GM21390 (cell line): ENCODE data around the gene ADCY2.

Source experiments
- ATAC-seq: cut with Tn5 transposase; IDR thresholded peaks from one replicate; pipeline ENCODE4 v1.9.1; 2021; ENCODE audit not compliant: unreplicated experiment

The ADCY2 gene

DNA sequence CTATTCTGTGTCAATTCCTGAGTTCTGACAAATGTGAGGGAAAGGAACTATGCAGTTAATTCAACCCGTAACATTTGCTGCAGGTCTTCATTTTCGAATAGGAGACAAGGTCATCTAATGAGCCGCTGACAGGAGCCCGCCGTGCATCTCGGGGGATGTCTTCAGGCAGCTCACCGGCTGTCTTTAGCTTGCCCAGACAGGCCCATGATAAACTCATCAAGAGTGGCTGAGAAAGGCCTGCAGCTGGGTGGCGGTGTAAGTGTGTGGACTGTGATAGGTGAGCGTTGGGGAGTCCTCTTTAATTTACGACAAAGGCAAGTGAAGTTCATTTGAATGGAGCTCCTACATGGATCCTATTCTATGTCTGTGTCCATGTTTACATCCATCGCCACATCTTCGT lies 190.5 kb downstream of the ADCY2 start:
- ATAC-seq = no peak

DNA sequence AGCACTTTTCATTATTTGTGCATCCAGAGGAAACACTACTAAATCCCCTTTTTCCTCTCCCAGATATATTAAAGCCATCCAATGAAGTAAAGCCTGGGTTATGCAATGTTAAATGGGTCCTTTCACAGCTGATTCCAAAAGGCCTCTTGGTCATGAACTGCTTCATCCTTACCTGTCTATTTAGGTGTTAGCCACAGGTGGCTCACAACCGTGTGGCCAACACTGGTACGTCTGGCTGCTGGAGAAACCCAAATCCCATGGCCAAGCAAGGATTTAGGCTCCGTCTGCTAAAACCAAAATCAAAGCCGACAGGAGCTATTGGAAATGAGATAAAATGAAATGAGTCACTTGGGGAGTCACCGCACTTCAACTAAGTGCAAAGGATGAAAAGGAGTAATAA lies 193.9 kb downstream of the ADCY2 start:
- no peak for ATAC-seq

DNA sequence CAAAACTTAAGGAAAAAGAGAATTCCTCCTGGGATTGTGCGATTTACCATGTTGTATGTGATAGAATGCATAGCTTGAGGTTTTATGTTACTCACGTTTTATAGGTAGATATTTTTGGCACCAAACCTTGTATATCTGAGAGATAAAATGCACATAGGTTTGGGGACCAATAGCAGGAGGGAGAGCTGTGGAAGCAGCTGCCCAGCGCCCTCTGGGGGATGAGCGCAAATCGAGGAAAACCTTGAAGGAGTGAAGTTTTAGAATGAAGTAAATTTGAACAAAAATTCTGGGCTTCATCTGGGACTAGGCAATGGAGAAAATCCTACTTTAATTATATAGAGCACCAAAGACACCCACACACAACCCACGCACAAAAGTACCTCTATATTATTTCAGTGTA lies 197.0 kb downstream of the ADCY2 start:
- no peak for ATAC-seq

DNA sequence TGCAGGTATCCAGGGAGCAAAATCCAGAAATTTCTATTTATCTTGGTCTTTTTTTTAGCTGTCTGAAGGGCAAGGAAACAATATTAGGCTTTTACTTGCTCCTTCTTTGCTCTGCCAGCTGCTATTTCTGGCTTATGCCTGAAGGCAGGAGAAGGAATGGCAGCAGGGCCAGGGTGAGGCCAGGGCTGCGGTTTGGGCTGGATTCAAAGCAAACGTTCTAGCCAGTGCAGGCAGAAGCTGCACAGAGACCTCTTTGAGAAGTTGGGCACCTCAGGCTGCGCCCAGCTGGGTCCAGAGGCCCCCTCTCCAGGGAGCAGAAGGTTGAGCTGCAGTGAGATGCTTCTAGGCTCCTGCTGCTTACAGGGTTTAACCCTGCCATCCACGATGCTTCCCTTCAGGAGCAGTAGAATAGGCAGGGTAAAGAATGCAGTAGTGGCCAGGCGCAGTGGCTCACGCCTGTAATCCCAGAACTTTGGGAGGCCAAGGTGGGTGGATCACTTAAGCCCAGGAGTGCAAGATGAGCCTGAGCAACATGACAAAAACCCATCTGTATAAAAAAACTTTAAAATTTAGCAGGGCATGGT lies 201.2 kb downstream of the ADCY2 start:
- ATAC-seq = no peak

DNA sequence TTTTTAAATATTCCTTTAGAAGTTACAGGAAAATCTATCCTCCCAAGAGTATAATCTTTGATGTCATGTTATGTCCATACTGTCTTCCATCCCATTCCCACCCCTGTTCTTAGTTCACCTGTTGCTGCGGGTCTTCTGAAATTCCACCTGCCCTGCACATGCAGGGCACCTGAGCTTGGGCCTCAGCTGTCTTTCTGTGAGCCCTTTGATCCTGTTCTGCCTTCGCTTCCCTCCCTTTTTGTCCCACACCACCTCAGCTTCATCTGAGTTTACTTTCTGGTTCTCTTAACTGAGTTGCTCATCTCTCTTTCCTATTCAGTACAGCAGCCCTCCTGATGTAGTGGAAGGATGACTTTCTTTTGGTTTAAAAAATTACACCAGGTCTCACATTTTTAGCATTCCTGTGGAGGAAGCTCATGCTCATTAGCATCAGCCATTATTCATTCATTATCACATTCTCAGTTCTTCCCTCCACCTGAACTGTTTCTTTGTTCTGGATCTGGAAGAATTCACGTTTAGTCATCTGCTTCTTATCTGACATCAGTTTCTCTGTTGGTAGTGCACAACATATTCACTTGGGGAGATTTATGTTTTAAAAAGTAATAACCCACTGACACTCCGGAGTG lies 211.0 kb downstream of the ADCY2 start:
- ATAC-seq = no peak

DNA sequence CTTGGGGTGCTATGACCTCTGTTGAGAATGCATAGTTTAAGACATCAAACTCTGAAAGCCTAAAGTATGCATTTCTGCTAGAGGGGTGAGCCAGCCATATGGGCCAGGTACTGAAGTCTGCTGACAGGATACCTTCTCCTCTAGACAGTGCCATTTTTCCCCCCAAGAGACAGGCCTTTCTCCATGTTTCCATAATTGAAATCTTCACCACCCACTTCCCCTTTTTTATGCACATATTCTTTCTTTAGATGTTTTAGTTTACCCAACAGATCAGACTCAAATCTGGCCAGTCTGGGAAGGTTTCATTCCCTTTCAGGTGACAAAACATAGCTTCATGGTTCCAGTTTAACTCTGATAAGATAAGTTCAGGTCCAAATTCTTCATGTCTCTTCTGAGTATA lies 212.8 kb downstream of the ADCY2 start:
- no peak for ATAC-seq

DNA sequence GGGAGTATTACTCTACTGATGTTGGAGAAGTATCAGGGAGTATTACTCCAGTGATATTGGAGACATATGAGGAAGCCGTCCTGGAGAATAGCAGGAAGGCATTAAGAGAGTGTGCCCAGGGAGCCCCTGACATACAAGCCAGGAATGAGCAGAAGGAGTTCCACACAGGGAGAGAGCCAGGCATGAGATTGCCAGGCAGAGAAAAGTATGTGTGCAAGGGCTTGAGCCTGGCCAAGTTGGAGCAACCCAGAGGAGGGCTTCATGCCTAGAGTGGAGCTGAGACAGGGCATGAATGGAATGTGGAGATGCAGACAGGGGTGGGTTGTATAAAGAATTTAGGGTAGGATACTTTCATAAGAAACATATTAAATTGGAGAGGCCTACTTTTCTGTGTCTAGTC lies 213.8 kb downstream of the ADCY2 start:
- ATAC-seq = no peak

DNA sequence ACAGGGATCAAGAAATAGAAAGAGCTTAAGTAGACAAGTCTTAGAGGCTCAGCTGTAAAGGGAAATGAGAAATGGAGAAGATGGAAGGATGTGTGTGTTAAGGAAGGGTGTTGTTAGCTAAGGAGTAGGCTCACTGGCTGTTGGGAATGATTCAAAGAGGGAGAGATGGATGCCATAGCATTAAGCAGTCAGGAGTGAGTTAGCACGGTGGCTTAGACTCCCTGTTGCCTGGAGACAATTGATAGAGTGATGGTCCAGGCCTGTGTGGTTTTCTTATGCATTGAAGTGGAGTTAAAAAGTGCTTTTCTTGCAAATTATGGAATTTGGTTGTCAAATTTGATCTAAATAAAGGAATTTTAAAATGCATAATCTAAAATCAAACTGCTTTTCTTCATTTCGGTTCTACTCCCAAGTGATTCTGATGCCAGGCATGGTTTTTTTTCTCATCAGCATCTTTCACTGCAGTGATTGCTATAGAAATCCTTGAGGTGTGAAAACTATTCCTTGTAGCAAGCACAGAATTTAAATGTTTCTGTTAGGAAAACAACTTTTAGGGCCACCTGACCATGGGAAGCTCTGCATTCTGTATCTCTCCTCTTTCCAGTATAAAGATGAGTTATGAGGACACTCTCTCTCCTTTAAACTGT lies 214.7 kb downstream of the ADCY2 start:
- ATAC-seq = no peak

DNA sequence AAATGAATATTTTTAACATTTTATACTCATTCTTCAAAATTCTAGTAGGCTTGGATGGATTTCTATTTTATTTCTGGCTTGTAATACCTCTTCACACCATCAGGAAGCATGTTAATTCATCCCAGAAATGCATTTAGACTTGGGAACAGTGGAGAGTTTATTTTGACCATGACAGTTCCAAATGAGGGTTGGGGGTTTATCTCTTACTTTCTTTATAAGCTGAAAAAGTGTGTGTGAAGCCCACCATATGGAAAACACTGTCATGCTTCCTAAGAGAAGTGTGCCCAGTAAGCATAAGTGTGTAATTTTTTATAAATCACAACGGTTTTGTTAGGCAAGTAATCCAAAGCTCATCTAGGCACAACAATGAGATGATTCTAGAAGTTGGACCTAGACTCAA lies 215.6 kb downstream of the ADCY2 start:
- ATAC-seq = no peak

DNA sequence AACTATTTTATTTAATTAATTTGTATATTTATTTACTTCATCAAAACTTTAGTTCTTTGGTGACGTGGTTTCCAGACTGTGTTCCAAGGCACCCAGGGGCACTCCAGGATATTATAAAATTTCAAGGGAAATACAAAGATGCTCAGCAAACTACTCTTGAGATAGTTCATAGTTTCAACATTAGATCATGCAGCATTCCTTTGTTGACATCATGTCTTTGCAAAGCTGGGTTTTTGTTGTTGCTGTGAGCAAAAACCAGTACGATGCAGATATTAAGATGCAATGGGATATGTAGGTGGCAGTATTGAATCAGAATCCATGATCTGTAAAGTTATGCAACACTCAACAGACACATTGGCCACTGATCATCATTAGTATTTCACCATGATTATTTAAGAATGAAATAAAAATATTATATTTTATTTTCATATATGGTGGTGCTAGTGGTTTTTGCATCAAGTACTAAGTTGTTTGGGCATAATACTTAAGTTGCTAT lies 219.7 kb downstream of the ADCY2 start:
- ATAC-seq = no peak

DNA sequence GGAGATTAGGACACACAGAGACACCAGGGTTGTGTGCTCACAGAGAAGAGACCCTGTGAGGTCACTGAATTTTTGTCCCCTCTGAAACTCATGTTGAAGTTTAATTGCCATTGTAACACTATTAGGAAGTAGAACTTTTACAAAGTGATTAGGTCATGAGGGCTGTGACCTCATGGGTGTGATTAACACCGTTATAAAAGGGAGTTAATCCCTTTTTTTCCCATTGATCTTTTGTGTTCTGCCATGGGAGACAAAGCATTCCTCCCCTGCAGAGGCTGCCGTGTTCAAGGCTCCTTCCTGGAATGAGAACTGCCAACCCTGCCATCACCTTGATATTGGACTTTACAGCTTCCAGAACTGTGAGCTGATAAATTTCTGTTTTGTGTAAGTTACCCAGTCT lies 221.0 kb downstream of the ADCY2 start:
- ATAC-seq = no peak

DNA sequence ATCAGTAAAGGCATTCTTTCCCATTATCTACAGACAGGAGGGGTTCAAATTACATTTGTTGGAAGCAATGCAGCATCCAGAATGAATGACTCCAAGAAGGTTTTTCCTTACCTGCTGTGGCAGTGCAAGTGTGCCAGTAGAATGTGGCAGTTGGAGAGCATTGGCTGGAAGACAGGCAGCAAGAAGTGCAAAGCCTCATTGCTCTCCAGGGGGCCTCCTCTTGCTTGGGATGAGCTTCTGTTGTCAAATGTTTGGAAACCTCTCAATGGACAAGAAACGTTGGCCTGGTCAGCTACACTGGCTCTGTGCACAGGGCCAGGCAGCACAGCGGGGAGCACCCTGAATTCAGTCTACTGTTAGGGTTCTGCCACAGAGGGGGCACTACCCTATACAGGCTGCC lies 226.6 kb downstream of the ADCY2 start:
- ATAC-seq = no peak

DNA sequence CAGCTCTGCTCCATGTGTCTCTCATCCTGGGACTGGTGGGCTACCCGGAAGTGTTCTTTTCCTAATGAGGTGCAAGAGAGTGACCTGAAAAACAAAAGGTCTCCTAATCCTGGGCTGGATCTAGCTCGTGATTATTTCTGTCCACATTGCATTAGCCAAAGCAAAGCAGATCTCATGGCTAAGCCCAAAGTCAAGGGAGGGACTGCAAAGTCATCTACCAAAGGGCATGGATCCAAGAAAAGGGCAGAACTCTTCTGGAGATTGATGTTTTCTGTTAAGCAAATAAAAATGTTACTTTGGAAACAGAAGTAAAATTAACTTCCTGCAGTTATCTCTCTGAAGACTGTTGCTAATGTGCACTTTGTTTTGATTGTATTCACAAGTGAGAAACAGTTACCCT lies 229.8 kb downstream of the ADCY2 start:
- ATAC-seq = no peak

DNA sequence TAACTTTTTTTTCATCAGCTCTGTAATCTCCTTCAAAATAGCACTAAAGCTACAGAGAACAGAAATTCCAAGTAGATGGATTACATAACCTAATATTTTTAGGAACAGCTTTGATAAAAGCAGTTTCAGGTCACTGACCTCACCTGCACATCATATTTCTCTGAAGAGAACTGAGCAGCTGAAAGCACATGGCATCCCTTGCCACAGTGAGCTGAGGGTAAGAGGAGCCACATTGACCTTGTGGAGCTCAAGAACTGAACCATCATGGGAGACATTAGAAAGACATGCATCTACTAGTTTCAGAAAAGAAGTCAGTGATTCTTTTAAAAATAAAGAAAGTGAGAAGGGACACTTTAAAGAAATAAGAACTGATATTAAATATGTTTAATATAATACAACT lies 232.3 kb downstream of the ADCY2 start:
- no peak for ATAC-seq

DNA sequence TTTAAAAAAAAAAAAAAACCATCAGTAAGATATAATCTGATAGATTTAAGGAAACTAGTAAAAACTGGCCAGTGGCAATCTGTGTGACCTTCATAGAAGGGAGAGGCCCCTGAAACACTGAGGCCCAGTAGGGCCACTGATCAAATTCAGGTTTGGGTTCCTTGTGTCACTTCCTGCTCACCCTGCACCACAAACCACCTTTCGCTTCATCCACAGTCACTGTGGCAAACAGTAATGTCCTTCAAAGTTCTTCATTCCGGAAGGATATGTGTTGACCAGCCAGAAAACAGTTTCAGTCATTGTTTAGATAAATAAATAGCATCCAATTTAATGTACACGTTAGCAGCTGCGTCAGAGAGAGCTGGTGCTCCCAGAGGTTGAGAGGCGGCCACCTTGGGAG lies 232.9 kb downstream of the ADCY2 start:
- ATAC-seq = no peak

DNA sequence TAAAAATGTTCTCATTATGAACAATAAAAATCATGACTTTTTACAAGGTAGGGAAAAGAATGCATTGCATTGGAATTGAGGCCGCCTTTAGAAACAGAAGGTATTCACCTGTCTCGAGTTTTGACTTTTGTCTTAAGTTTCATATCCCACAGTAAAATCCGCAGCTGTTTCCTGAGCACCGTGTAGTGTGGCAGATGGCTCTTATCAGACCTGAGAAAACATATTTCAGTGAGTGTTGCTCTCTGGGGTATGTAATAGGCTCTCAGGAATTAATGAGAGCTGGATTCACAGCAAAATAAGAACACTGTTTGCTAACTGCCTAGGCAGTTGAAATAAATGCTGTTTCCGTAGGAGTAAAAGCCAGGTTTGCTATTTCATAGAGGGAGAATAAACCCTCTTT lies 233.6 kb downstream of the ADCY2 start:
- no peak for ATAC-seq

DNA sequence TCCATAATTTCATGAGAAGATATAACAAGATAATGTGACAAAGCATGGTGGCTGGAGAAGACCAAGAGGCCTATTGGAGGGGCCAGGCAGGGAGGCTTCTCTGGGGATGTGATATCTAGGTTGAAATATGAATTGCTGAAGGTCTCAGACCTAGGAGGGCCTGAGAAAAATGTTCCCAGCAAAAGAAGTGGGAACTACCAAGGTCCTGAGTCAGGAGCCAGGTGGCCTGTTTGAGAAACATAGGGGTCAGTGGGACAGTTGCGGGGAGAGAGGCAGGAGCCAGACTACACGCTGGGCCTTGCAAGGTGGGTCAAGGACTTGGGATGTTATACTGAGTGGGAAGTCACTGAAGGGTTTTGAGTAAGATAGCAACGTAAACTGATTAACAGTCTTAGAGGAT lies 238.9 kb downstream of the ADCY2 start:
- no peak for ATAC-seq

DNA sequence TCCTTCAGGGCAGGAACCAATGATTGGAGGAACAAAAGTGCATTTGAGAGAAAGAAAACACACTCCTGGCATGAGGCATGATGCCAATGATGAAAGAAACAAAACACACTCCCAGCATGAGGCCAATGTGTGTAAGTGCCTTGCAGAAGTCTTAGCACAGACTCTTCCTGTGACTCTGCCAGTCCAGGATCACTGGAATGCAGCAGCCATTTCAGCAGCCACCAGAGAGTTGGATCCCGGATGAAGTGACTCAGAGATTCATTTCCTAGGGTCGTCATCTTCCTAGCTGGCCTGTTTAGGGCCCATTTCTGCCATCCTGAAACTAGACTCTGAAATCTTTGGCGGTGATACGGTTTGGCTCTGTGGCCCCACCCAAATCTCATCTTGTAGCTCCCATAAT lies 242.5 kb downstream of the ADCY2 start:
- ATAC-seq = no peak

DNA sequence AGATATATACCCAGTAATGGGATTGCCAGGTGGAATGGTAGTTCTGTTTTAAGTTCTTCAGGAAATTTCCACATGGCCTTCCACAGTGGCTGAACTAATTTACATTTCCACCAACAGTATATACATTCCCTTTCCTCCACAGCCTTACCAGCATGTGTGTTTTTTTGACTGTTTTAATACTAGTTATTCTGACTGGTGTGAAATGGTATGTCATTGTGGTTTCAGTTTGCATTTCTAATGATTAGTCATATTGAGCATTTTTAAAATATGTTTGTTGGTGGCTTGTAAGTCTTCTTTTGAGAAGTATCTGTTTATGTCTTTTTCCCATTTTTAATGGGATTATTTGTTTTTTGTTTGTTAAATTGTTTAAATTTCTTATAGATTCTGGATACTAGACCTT lies 246.1 kb downstream of the ADCY2 start:
- ATAC-seq = no peak

DNA sequence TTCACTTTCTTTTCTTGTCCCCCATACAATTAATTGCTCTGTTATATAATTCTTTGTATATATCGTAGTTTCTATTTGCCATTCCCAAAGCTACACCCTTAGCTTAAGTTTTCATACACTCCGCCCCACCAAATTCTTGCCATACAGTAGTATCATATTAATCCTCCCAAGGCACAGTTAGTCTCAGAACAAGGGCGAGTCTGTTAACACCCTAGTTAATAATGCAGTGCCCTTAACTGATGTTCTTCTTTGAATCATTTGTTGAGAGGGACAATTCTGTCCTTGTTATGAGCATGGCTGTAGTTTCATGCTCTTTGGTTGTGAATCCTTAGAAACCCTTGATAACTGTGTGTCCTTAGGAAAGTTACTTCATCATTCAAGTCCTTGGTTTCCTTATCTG lies 248.8 kb downstream of the ADCY2 start:
- no peak for ATAC-seq

DNA sequence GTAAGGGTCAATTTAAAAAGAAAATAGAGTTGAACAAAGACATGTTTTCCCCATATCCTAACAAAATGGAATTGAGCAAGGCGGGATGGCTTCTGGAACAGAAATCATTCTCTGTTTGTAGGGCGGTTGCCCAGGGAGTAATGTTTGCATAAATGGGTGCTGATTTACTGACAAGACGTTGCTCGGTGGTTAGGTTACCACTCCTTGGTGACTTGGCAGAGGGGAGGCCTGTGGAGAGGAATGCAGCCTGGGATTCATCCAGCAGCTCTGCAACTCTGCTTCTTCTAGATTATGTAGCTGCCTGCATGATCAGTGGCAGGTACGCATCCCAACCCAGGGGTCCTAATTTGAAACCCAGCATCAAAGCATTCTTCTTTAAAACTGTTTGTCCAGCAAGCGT lies 254.8 kb downstream of the ADCY2 start:
- no peak for ATAC-seq

DNA sequence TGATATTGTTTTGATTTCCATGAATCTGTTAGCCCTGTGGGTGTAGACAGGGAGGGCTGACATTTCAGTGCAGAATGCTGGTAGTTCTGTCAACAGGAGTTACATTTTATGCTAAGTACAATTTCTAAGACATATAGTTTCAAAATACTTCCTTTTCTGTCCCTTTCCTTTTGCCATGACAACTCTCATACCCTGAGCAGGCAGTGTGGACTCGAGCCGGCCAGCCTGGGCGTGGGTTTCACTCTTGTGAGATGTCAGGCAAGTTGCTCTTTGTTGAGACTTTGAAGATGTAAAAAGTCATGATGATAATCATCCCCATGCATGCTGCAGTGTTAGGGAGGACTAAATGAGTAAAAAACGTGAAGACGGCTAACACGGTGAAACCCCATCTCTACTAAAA lies 257.1 kb downstream of the ADCY2 start:
- no peak for ATAC-seq

DNA sequence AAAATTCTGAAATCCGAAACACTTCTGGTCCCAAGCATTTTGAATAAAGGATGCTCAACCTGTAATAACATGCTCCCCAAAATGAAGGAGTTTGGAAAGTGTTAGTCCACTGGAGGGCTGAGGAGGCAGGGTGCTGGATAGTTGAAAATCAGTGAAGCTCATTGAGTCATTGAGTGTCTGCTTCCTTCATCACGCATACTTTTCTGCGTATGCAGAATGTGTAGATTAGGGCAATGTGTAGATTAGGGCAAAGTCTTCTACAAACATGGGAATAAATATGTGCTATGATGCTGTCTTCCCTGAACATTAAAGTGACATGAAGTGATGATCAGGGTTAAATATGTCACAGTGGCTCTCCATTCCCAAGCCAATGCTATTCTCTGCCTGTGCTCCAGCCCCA lies 261.2 kb downstream of the ADCY2 start:
- no peak for ATAC-seq
